ENCODE results near the gene EHMT1.

- TF ChIP-seq, protein P1, sequence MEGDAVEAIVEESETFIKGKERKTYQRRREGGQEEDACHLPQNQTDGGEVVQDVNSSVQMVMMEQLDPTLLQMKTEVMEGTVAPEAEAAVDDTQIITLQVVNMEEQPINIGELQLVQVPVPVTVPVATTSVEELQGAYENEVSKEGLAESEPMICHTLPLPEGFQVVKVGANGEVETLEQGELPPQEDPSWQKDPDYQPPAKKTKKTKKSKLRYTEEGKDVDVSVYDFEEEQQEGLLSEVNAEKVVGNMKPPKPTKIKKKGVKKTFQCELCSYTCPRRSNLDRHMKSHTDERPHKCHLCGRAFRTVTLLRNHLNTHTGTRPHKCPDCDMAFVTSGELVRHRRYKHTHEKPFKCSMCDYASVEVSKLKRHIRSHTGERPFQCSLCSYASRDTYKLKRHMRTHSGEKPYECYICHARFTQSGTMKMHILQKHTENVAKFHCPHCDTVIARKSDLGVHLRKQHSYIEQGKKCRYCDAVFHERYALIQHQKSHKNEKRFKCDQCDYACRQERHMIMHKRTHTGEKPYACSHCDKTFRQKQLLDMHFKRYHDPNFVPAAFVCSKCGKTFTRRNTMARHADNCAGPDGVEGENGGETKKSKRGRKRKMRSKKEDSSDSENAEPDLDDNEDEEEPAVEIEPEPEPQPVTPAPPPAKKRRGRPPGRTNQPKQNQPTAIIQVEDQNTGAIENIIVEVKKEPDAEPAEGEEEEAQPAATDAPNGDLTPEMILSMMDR (IDR thresholded peaks at IDR 0.05) = no peak
- TF ChIP-seq POLR2A (IDR thresholded peaks at IDR 0.05) = no peak
Measured at GRCh38 chr9:137748741-137749140, 129.9 kb downstream of the EHMT1 start.

Measured in right lobe of liver (tissue), 4 donors.